ENCODE measurements around the gene TREH. TPM values are rescaled to one million over a fixed set of nuclear protein-coding genes. Genes with fewer than 3 reads are reported as not detected.
A peak's percentile ranks its signal among the peaks of the same experiment; 100 is the strongest.
"Not testable (repeated sequence)": the region's sequence is repeated elsewhere in the genome, so short reads cannot be mapped to it uniquely, and the experiment has no call there.

Gene TREH
- total RNA-seq, 3 donors from 2014 or later = not detected

DNA sequence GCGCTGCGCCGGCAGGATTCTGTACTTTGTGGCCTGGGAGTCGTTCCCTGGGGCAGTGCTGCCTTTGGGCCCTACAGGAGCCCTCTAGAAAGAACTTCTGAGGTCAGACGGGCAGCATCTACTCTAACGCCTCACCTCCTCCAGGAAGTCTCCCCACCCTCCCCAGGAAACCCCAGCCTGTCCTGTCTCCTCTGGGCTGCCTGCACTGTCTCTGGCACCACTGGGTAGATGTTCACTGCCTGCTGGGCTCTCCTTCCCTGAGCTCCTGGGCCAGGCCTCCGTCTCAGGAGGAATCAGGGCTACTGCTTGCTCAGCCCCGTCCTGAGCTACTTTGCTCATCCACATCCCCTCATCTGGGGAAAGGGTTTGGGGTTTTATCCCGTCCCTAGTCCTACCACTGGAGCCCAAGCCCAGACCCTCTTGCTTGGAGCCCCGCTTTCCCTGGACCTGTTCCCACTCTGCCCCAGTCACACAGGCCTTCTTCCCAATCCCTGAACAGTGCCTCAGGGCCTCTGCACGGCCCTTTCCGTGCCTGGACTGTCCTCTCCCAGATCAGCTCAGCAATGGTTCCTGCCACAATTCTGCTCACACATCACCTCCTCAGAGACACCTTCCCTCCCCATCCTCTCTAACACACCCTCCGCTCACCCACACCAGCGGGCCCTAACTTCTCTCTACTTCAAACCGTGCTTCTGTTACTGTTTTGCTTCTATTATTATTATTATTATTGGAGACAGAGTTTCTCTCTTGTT, 11.3 kb upstream of the TREH start:
- TF ChIP-seq POLR2A (IDR thresholded peaks at IDR 0.05) (no peak), POLR2AphosphoS5 (IDR thresholded peaks at IDR 0.05) (no peak)
- Histone ChIP-seq H3K9me3 (no peaks in the 10 kb centered on the region), H3K27me3 (no peaks in the 10 kb centered on the region), H3K4me1 (peaks cover 0 to 8% of the 10 kb centered on the region in 2 donors), H3K27ac (peak overlapping the region; percentile 89 to 92), H3K4me3 (peak overlapping the region in 2 of 3 donors; percentile 36 to 62), H3K36me3 (no peaks in the 10 kb centered on the region)
- no peak for DNase-seq (ENCODE audit: low spot score in 2 of 2)
- intact Hi-C loops (cut with DNase I; ENCODE audit: low total_unique reads) = loop anchor here (10.0 kb wide), 1 partner anchor 264 kb away; the partner anchor contains the start of gene UPK2

- H3K27me3 ChIP-seq = no peaks in the 10 kb centered on the region
- DNase-seq (ENCODE audit: low spot score in 2 of 2) = peak; percentile 95
- H3K4me1 ChIP-seq = peaks cover 0 to 8% of the 10 kb centered on the region in 2 donors
- peak overlapping the region; percentile 30 to 62 (median 36) for H3K4me3 ChIP-seq
- TF ChIP-seq POLR2AphosphoS5 (IDR thresholded peaks at IDR 0.05) (peak; percentile 46 to 83 (median 83)), POLR2A (IDR thresholded peaks at IDR 0.05) (no peak)
- TF ChIP-seq, protein P1, sequence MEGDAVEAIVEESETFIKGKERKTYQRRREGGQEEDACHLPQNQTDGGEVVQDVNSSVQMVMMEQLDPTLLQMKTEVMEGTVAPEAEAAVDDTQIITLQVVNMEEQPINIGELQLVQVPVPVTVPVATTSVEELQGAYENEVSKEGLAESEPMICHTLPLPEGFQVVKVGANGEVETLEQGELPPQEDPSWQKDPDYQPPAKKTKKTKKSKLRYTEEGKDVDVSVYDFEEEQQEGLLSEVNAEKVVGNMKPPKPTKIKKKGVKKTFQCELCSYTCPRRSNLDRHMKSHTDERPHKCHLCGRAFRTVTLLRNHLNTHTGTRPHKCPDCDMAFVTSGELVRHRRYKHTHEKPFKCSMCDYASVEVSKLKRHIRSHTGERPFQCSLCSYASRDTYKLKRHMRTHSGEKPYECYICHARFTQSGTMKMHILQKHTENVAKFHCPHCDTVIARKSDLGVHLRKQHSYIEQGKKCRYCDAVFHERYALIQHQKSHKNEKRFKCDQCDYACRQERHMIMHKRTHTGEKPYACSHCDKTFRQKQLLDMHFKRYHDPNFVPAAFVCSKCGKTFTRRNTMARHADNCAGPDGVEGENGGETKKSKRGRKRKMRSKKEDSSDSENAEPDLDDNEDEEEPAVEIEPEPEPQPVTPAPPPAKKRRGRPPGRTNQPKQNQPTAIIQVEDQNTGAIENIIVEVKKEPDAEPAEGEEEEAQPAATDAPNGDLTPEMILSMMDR (IDR thresholded peaks at IDR 0.05) = peak; percentile 24 to 94 (median 92)
- H3K36me3 ChIP-seq = no peaks in the 10 kb centered on the region
- no peaks in the 10 kb centered on the region for H3K9me3 ChIP-seq
- H3K27ac ChIP-seq = peak overlapping the region; percentile 89 to 92
- intact Hi-C loops (cut with DNase I; ENCODE audit: low total_unique reads) = loop anchor here (5.0 to 10.0 kb wide), 2 partner anchors 265 to 1023 kb away; partner anchors contain the start of gene UPK2
These were observed 10.6 kb upstream of the TREH start for GRCh38 chr11:118689852-118690552.

GRCh38 chr11:118689503-118689851, 10.0 kb upstream of the TREH start:
- intact Hi-C loops (cut with DNase I; ENCODE audit: low total_unique reads) = loop anchor here (5.0 kb wide), 1 partner anchor 1022 kb away; no protein-coding TSS in a partner anchor
- H3K27me3 ChIP-seq = no peaks in the 10 kb centered on the region
- H3K27ac ChIP-seq = peak overlapping the region; percentile 89 to 92
- no peak for DNase-seq (ENCODE audit: low spot score in 2 of 2)
- no peaks in the 10 kb centered on the region for H3K36me3 ChIP-seq
- peak overlapping the region; percentile 30 to 62 (median 36) for H3K4me3 ChIP-seq
- H3K4me1 ChIP-seq = peaks cover 0 to 8% of the 10 kb centered on the region in 2 donors
- no peaks in the 10 kb centered on the region for H3K9me3 ChIP-seq
- TF ChIP-seq POLR2AphosphoS5 (IDR thresholded peaks at IDR 0.05) (no peak), POLR2A (IDR thresholded peaks at IDR 0.05) (no peak)
- TF ChIP-seq, protein P1 (IDR thresholded peaks at IDR 0.05) = no peak

DNA sequence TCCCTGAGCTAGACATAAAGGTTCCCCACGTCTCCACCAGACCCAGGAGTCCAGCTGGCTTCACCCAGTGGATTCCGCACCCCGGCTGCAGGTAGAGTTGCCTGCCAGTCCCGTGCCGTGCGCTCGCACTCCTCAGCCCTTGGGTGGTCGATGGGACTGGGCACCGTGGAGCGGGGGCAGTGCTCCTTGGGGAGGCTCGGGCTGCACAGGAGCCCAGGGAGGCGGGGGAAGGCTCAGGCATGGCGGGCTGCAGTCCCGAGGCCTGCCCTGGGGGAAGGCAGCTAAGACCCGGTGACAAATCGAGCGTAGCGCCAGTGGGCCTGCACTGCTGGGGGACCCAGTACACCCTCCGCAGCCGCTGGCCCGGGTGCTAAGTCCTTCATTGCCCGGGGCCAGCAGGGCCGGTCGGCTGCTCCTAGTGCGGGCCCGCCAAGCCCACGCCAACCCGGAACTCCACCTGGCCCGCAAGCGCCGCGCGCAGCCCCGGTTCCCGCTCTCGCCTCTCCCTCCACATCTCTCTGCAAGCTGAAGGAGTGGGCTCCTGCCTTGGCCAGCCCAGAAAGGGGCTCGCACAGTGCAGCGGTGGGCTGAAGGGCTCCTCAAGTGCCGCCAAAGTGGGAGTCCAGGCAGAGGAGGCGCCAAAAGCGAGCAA, 9.5 kb upstream of the TREH start:
- Histone ChIP-seq H3K27me3 (no peaks in the 10 kb centered on the region), H3K36me3 (no peaks in the 10 kb centered on the region), H3K4me1 (peaks cover 0 to 8% of the 10 kb centered on the region in 2 donors), H3K9me3 (no peaks in the 10 kb centered on the region), H3K27ac (peak overlapping the region; percentile 89 to 92), H3K4me3 (peak overlapping the region in 2 of 3 donors; percentile 36 to 62)
- TF ChIP-seq, protein P1 (IDR thresholded peaks at IDR 0.05) = no peak
- no peak for TF ChIP-seq POLR2AphosphoS5 (IDR thresholded peaks at IDR 0.05)
- no peak for TF ChIP-seq POLR2A (IDR thresholded peaks at IDR 0.05)
- intact Hi-C loops (cut with DNase I; ENCODE audit: low total_unique reads) = loop anchor here (5.0 kb wide), 1 partner anchor 1022 kb away; no protein-coding TSS in a partner anchor
- DNase-seq (ENCODE audit: low spot score in 2 of 2) = no peak

- H3K4me3 ChIP-seq; H3K4me1 ChIP-seq; H3K36me3 ChIP-seq; DNase-seq (ENCODE audit: low spot score in 2 of 2); H3K27ac ChIP-seq; H3K27me3 ChIP-seq; H3K9me3 ChIP-seq: not testable (repeated sequence)
- intact Hi-C loops (cut with DNase I; ENCODE audit: low total_unique reads) = loop anchor here (5.0 kb wide), 1 partner anchor 1021 kb away; no protein-coding TSS in a partner anchor
These were observed 8.9 kb upstream of the TREH start for GRCh38 chr11:118688339-118688738.
